Effector memory CD4-positive, alpha-beta T cell (primary cell): Measurements from ENCODE around the gene TRIM47.

Experiments used
- DNase-seq, 3 donors: peaks; one replicate each; pipeline ENCODE4 v3.0.0-alpha.2; 2020
- H3K27ac ChIP-seq: 2 replicates; pipeline ENCODE4 v1.7.0; 2013; ENCODE audit warnings: mild to moderate bottlenecking, low read length, moderate library complexity; ENCODE audit not compliant: insufficient read depth, poor library complexity, severe bottlenecking
- H3K27me3 ChIP-seq: replicated peaks from 2 replicates; pipeline ENCODE4 v1.7.0; 2013; ENCODE audit warnings: mild to moderate bottlenecking, low read length; ENCODE audit not compliant: insufficient read depth, control insufficient read depth, poor library complexity, severe bottlenecking
- H3K36me3 ChIP-seq: 2 replicates; pipeline ENCODE4 v1.7.0; 2013; ENCODE audit warnings: mild to moderate bottlenecking, low read length, moderate library complexity; ENCODE audit not compliant: control insufficient read depth, insufficient read depth
- H3K4me1 ChIP-seq: 2 replicates; pipeline ENCODE4 v1.7.0; 2013; ENCODE audit warnings: low read length, mild to moderate bottlenecking; ENCODE audit not compliant: control insufficient read depth, insufficient read depth, poor library complexity, severe bottlenecking
- H3K4me3 ChIP-seq: 2 replicates; pipeline ENCODE4 v1.7.0; 2013; ENCODE audit warnings: low read length, low read depth, mild to moderate bottlenecking; ENCODE audit not compliant: insufficient read depth, poor library complexity, severe bottlenecking
- H3K9me3 ChIP-seq: 2 replicates; pipeline ENCODE4 v1.7.0; 2013; ENCODE audit warnings: mild to moderate bottlenecking, low read length, moderate library complexity; ENCODE audit not compliant: control insufficient read depth

TRIM47 gene

DNA sequence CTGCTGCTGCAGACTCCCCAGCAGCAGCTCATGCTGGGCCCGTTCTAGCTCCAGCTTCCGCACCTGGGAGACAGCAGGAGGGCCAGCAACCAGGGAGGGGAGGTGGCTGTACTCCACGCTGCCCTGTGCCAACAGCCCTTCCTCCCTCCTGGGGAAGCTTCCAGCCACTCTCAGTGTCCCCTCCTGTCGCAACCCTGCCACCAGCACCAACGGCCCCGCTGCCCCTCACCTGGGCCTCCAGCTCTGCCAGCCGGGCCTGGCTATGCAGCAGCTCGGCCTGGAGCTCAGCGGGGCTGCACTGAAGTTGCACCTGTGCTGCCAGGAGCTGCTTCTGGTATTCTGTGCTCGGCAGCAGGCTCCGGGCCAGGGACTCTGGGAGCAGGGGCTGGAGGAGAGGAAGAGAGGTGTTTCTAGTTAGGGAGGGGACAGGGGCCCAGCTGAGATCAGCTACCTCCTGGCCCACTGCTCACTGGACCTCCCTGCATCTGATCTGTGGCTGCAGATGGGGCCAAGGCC lies 41.7 kb upstream of the TRIM47 start:
- Histone ChIP-seq H3K4me3 (no peak overlapping the region), H3K36me3 (no peaks in the 10 kb centered on the region), H3K27me3 (no peaks in the 10 kb centered on the region), H3K4me1 (no peaks in the 10 kb centered on the region), H3K9me3 (no peaks in the 10 kb centered on the region), H3K27ac (no peak overlapping the region)
- DNase-seq: no peak

DNA sequence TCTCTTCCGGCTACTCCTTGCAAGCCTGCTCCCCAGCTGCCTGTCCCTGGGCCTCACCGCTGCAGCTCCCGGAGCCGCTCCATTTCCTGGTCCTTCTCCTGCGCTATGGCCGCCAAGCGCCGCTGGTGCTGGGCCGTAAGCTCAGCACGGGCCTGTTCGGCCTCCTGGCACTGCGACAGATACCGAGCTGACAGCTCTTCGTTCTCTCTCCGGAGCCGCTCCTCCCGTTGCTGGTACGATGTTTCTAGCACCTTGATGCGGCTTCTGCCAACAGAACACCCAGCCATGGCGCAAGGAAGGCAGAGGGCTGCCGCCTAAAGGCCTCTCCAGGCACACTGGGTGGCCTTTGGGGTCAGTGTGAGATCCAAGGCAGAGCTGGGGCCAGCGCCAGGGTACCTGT lies 41.2 kb upstream of the TRIM47 start:
- H3K36me3 ChIP-seq: no peaks in the 10 kb centered on the region
- H3K4me1 ChIP-seq: no peaks in the 10 kb centered on the region
- no peaks in the 10 kb centered on the region for H3K9me3 ChIP-seq
- no peak for DNase-seq
- no peak overlapping the region for H3K27ac ChIP-seq
- no peaks in the 10 kb centered on the region for H3K27me3 ChIP-seq
- H3K4me3 ChIP-seq: no peak overlapping the region

DNA sequence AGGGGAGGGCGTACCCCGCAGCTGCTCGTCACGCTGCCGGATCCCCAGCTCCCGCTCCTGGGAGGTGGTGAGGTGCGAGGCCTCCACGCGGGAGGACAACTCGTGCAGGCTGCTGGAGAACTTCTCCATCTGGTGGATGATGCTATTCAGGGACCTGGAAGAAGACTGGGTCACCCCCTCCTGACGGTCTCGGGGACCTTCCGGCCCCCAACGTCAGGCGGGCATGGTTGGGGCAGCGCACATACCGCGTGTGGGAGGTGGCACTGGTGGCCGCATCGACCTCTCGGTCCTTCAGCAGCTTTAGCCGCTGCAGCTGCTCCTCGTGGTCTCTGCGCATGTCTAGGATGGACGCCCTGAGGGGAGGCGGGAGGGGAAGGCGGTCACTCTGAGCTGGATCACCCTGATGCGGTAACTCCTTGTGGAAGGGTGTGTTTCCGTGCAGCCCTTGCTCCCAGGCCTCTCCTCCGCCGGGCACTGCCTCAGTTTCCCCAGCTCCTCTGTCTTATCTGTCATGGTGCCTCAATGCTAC lies 39.6 kb upstream of the TRIM47 start:
- Histone ChIP-seq H3K9me3 (no peaks in the 10 kb centered on the region), H3K36me3 (no peaks in the 10 kb centered on the region), H3K27me3 (no peaks in the 10 kb centered on the region), H3K4me3 (no peak overlapping the region), H3K4me1 (no peaks in the 10 kb centered on the region), H3K27ac (no peak overlapping the region)
- DNase-seq: no peak

DNA sequence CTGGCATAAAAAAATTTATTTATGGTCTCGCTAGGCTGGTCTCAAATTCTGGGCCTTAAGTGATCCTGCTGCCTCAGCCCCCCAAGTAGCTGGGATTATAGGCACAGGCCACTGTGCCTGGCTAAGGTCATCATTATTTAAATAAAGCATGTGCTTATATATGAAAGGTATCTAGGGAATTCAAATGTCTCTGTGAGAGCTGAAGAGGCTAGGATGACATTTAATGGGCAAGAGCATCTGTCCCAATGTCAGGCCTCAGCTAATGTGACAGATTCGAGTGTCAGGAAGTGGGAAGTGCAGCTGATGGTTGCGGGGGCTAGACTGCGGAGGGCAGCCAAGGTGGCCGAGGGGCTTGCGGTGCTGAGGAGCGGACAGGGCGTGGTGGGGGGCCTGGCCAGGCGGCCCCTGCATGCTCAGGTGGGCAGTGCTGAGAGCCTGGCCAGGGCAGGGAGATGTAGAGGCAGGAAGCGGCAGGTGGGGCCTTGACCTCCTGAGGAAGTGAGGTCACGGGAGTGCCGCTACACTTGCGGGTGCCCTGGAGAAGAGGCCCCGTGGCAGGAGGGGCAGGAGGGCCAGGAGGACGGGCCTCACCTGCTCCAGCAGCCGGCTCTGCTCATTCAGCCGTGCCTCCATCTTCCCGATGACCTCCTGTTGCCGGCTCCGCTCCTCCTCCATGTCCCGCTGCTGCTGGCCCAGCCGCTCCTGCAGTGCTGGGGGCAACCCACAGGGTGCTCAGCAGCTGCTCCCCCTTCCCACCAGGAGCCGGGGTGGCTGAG lies 38.9 kb upstream of the TRIM47 start:
- H3K27ac ChIP-seq: no peak overlapping the region
- no peaks in the 10 kb centered on the region for H3K27me3 ChIP-seq
- H3K4me3 ChIP-seq: no peak overlapping the region
- no peaks in the 10 kb centered on the region for H3K4me1 ChIP-seq
- H3K36me3 ChIP-seq: no peaks in the 10 kb centered on the region
- H3K9me3 ChIP-seq: no peaks in the 10 kb centered on the region
- DNase-seq: no peak

DNA sequence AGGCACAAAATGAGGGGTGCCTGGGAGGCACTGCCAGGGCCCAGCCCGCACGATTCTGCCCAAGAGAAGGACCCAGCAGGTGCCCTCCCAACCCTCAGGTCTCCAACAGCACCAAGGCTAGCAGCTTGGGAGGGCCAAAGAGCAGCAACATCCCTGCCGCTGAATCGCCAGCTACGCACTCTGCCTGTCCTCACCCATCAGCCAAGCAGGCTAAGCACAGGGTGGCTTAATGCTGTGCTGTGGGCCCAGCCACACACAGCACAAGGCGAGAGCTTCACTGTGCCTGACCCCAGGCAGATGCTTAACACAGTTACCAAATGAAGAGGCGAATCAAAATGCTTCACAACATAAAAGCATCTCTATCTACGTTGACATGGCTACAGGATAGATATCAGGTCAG lies 36.9 kb upstream of the TRIM47 start:
- Histone ChIP-seq H3K4me3 (no peak overlapping the region), H3K9me3 (no peaks in the 10 kb centered on the region), H3K27me3 (no peaks in the 10 kb centered on the region), H3K27ac (no peak overlapping the region), H3K36me3 (no peaks in the 10 kb centered on the region), H3K4me1 (no peaks in the 10 kb centered on the region)
- no peak for DNase-seq

DNA sequence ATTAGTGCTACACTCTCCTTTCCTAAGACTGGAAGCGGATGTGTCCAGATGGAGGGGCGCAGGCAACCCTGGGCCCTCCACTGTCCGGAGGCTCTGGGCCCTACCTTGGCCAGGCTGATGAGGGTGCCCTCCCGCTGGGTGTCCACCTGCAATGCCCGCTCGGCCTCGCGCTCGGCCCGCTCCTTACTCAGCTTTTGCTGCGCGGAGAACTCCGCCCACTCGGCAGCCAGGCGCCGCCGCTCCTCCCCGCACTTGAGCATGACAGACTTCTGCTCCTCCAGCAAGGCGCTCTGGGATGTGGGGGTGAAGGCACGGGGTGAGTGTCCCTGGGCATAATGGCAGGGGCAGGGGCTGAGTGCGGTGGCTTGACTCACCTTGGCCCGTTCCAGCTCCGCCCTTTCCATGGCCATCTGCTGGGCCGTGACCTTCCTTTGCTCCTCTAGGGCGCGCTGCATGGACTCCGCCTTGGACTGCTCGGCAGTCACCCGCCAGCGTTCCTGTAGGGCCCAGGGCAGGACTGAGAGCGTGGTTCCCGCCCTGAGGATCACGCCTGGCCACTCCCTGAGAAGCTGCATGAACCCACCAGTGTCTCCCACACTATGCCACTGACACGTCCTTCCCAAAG lies 36.4 kb upstream of the TRIM47 start:
- no peak overlapping the region for H3K4me3 ChIP-seq
- no peak for DNase-seq
- H3K9me3 ChIP-seq: no peaks in the 10 kb centered on the region
- H3K36me3 ChIP-seq: no peaks in the 10 kb centered on the region
- no peak overlapping the region for H3K27ac ChIP-seq
- H3K27me3 ChIP-seq: no peaks in the 10 kb centered on the region
- no peaks in the 10 kb centered on the region for H3K4me1 ChIP-seq

DNA sequence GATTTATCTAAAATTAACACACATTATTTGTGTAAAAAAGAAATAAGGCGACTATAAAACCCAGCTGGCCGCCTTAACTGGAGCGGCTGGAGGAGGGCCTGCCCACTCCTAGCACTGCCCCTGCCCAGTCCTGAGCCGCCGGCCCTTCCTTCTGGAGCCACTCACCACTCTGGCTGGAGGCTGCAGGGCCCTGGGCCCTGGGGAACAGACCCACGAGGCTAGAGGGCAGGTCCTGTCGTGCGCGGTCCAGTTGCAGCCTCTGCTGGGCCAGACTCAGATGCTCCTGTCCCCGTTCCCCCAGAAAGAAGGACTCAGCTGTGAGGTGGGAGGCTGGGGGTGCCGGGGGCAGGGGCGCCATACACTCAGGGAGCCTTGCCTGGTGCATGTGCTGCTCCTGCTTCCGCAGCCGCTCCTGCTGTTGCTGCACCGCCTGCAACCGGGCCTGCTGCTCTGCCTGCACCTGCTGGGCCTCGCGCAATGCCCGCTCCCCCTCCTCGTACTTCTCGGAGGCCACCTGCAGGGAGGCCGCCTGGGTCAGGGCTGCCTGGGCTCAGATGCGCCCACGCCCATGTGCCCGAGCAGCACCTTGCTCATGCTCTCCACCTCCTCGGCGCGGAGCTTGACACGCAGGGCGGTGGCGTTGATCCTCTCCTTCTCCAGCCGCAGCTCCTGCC lies 35.3 kb upstream of the TRIM47 start:
- Histone ChIP-seq H3K4me3 (no peak overlapping the region), H3K36me3 (no peaks in the 10 kb centered on the region), H3K9me3 (no peaks in the 10 kb centered on the region), H3K27ac (no peak overlapping the region), H3K4me1 (no peaks in the 10 kb centered on the region), H3K27me3 (no peaks in the 10 kb centered on the region)
- no peak for DNase-seq

DNA sequence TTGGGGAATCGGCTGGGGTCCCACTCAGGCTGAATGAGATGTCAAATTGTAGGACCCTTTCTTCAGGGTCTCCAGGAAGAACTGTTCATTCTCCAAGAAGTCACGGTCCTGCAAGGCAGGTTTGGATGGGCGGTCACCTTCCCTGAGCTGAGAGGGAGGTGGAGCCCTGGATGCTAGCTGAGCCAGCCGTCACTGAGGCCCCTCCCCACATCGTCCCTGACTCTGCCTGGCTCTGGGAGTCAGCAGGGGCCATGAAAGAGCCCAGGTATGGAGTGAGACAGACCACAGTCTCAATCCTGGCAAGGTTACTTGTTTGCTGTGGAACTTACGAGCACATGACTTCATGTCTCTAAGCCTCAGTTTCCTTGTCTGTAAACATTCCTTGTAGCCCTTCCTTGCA lies 32.3 kb upstream of the TRIM47 start:
- Histone ChIP-seq H3K4me1 (no peaks in the 10 kb centered on the region), H3K27me3 (no peaks in the 10 kb centered on the region), H3K27ac (no peak overlapping the region), H3K36me3 (no peaks in the 10 kb centered on the region), H3K9me3 (no peaks in the 10 kb centered on the region), H3K4me3 (no peak overlapping the region)
- DNase-seq: no peak

DNA sequence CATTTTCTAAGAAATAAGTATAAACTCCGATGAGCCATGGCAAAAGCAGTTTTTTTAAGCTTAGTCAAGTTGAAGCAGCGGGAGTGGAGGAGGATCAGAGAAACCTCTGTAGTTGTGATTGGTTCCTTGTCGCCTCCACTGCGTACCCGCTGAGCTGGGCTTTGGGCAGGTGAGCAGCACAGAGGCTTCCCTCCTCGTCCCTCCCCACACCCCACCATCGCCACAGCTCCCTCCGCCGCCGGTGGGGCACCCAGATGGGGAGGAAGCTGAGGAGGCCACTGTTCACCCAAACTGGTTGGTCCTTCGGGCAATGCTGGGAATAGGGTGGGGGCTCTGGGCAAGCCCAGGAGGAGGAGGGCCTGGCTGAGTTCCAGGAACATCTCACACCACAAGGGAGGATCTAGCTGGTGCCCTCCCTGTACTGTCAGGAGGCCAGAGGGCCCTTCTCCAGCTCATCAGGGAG lies 31.5 kb upstream of the TRIM47 start:
- H3K9me3 ChIP-seq: no peaks in the 10 kb centered on the region
- H3K4me3 ChIP-seq: no peak overlapping the region
- no peak overlapping the region for H3K27ac ChIP-seq
- DNase-seq: no peak
- H3K4me1 ChIP-seq: peaks cover 5% of the 10 kb centered on the region
- H3K27me3 ChIP-seq: no peaks in the 10 kb centered on the region
- H3K36me3 ChIP-seq: no peaks in the 10 kb centered on the region
